Central memory CD8-positive, alpha-beta T cell (primary cell): ENCODE measurements around the gene ZNF600.
"Not testable (repeated sequence)": the region's sequence is repeated elsewhere in the genome, so short reads cannot be mapped to it uniquely, and the experiment has no call there.

Source experiments
- ATAC-seq: fragments of 150-1000 bp; cut with Tn5 transposase; replicated peaks from 2 replicates; pipeline ENCODE4 v1.10.0; 2022; ENCODE audit warnings: mild to moderate bottlenecking, moderate FRiP score, moderate number of reproducible peaks; ENCODE audit not compliant: poor library complexity, severe bottlenecking; ENCODE audit errors: extremely low read depth
- DNase-seq, 2 donors: peaks; one replicate each; pipeline ENCODE4 v3.0.0; 2021; ENCODE audit warnings: low spot score in 2 of 2
- H3K27ac Mint-ChIP-seq: one replicate; pipeline ENCODE4 v1.8.0; 2022; ENCODE audit warnings: low read depth, mild to moderate bottlenecking, moderate library complexity, mixed read lengths
- H3K27me3 Mint-ChIP-seq: one replicate; pipeline ENCODE4 v1.8.0; 2022; ENCODE audit warnings: mixed read lengths
- H3K36me3 Mint-ChIP-seq: one replicate; pipeline ENCODE4 v1.8.0; 2022; ENCODE audit warnings: mild to moderate bottlenecking, moderate library complexity, mixed read lengths; ENCODE audit not compliant: insufficient read depth
- H3K4me1 Mint-ChIP-seq: one replicate; pipeline ENCODE4 v1.8.0; 2022; ENCODE audit warnings: mixed read lengths
- H3K4me3 Mint-ChIP-seq: one replicate; pipeline ENCODE4 v1.8.0; 2022; ENCODE audit warnings: mild to moderate bottlenecking, moderate library complexity, mixed read lengths
- H3K9me3 Mint-ChIP-seq: one replicate; pipeline ENCODE4 v1.8.0; 2022; ENCODE audit warnings: mixed read lengths

The ZNF600 gene

GRCh38 chr19:52785506-52785905, 1.1 kb downstream of the ZNF600 start:
- no peaks in the 10 kb centered on the region for H3K9me3 Mint-ChIP-seq
- ATAC-seq, result no peak
- peak overlapping the region; percentile 84 for H3K27ac Mint-ChIP-seq

GRCh38 chr19:52782864-52783263, 3.7 kb downstream of the ZNF600 start:
- H3K9me3 Mint-ChIP-seq, ATAC-seq, H3K27me3 Mint-ChIP-seq, H3K4me3 Mint-ChIP-seq, DNase-seq, H3K27ac Mint-ChIP-seq: not testable (repeated sequence)
- Mint-ChIP-seq H3K36me3 (peaks cover 30% of the 10 kb centered on the region), H3K4me1 (peaks cover 67% of the 10 kb centered on the region)

More at GRCh38 chr19:52785506-52785905, 1.1 kb downstream of the ZNF600 start:
- peaks cover 43% of the 10 kb centered on the region for H3K4me1 Mint-ChIP-seq
- no peaks in the 10 kb centered on the region for H3K27me3 Mint-ChIP-seq
- peak overlapping the region; percentile 69 for H3K4me3 Mint-ChIP-seq
- H3K36me3 Mint-ChIP-seq, result peaks cover 13% of the 10 kb centered on the region
- no peak for DNase-seq

DNA sequence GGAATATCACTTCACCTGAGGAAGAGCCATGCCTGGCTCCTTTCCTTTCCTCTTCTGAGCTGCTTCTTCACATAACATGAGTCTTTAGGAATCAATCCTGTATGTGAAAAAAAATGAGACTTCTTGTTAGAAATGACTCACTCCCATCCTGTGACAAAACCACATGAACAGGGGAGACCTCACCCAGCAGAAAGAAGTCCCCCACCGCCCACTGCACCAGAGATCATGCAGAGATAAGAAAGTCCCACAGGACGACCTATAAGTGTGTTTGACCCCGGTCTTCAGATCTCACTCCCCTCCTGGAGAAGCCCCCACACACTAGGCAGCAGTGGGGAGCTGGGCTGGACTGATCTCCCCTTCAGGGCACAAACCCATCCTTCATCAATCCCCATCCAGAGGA, 7.8 kb downstream of the ZNF600 start:
- ATAC-seq (peak; percentile 73), DNase-seq (no peak)
- H3K4me1 Mint-ChIP-seq, result peaks cover 41% of the 10 kb centered on the region
- H3K27ac Mint-ChIP-seq, result peak overlapping the region; percentile 86
- peaks cover 36% of the 10 kb centered on the region for H3K36me3 Mint-ChIP-seq
- no peaks in the 10 kb centered on the region for H3K9me3 Mint-ChIP-seq
- peak overlapping the region; percentile 74 for H3K4me3 Mint-ChIP-seq
- no peaks in the 10 kb centered on the region for H3K27me3 Mint-ChIP-seq

GRCh38 chr19:52756447-52756846, 30.1 kb downstream of the ZNF600 start:
- not testable (repeated sequence) for DNase-seq, ATAC-seq, H3K4me1 Mint-ChIP-seq, H3K36me3 Mint-ChIP-seq, H3K27ac Mint-ChIP-seq, H3K4me3 Mint-ChIP-seq, H3K27me3 Mint-ChIP-seq, H3K9me3 Mint-ChIP-seq

GRCh38 chr19:52749780-52750179, 36.8 kb downstream of the ZNF600 start:
- Mint-ChIP-seq H3K27me3 (no peaks in the 10 kb centered on the region), H3K4me1 (peaks cover 5% of the 10 kb centered on the region), H3K36me3 (no peaks in the 10 kb centered on the region), H3K27ac (no peak overlapping the region), H3K4me3 (no peak overlapping the region), H3K9me3 (no peaks in the 10 kb centered on the region)
- DNase-seq, result no peak
- ATAC-seq, result no peak

GRCh38 chr19:52748336-52748950, 38.1 kb downstream of the ZNF600 start:
- H3K36me3 Mint-ChIP-seq, result no peaks in the 10 kb centered on the region
- no peak overlapping the region for H3K27ac Mint-ChIP-seq
- peaks cover 5% of the 10 kb centered on the region for H3K4me1 Mint-ChIP-seq
- DNase-seq (no peak), ATAC-seq (no peak)
- no peak overlapping the region for H3K4me3 Mint-ChIP-seq
- no peaks in the 10 kb centered on the region for H3K27me3 Mint-ChIP-seq
- no peaks in the 10 kb centered on the region for H3K9me3 Mint-ChIP-seq

DNA sequence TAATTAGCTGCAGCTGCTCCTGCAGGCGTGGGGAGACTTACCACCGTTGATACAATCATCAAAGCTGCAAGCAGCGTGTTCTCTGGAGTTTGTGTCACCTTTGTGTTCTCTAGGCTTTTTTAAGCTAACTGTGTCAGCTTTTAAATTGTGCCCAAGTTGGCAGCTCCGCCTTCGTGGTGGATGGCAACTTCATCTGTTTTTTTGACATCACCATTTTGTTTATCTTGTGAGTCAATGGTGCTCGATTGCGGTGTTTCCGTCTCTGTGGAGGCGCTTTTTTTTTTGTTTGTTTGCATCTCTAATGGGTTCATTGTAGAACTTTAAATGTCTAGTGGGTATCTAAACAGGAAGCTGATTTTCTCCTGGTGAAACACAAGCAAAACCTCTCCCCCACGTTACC, 40.7 kb downstream of the ZNF600 start:
- peaks cover 22% of the 10 kb centered on the region for H3K4me1 Mint-ChIP-seq
- H3K9me3 Mint-ChIP-seq, H3K36me3 Mint-ChIP-seq, H3K4me3 Mint-ChIP-seq, DNase-seq, H3K27me3 Mint-ChIP-seq: not testable (repeated sequence)
- peak overlapping the region; percentile 23 for H3K27ac Mint-ChIP-seq
- ATAC-seq, result peak; percentile 40

DNA sequence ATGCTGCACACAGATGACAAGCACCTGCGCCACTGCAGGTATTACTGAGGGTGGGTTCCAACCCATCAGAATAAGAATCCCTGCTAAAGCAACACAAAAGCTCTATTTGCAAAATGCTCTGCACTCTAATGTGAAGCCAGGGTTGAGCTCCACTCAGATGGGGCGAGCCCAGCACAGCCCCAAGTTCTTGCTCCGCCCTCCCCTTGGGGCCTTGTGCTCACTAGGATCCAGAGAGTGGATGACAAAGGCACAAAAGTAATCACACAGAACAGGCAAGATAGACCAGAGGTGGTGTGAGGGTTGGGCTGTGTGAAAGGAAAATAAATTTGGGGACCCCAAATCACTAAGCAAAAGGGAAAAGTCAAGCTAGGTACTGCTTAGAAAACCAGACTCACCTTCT, 43.5 kb downstream of the ZNF600 start:
- H3K4me3 Mint-ChIP-seq, result no peak overlapping the region

GRCh38 chr19:52742516-52742915, 44.1 kb downstream of the ZNF600 start:
- ATAC-seq (no peak), DNase-seq (no peak)
- Mint-ChIP-seq H3K27ac (peak overlapping the region; percentile 15), H3K4me1 (peaks cover 22% of the 10 kb centered on the region), H3K36me3 (no peaks in the 10 kb centered on the region), H3K4me3 (no peak overlapping the region), H3K27me3 (no peaks in the 10 kb centered on the region), H3K9me3 (no peaks in the 10 kb centered on the region)

More for the DNA sequence above, 43.5 kb downstream of the ZNF600 start:
- Mint-ChIP-seq H3K36me3 (no peaks in the 10 kb centered on the region), H3K27ac (no peak overlapping the region), H3K27me3 (no peaks in the 10 kb centered on the region), H3K9me3 (no peaks in the 10 kb centered on the region), H3K4me1 (peaks cover 22% of the 10 kb centered on the region)
- ATAC-seq, result no peak
- DNase-seq, result no peak

DNA sequence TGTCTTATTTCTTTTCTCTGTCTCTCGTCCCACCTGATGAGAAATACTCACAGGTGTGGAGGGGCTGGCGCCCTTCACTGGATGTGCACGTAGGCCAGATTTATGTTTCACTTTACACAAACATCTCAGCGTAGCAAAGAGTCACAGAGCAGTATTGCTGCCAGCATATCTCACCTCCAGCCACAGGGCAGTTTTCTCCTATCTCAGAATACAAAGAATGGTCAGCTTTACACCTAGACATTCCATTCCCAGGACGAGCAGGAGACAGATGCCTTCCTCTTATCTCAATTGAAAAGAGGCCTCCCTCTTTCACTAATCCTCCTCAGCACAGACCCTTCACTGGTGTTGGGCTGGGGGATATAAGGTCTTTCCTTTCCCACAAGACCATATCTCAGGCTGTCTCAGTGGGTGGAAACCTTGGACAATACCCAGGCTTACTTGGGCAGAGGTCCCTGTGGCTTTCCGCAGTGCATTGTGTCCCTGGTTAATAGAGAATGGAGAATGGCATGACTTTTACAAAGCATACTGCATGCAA, 44.6 kb downstream of the ZNF600 start:
- no peaks in the 10 kb centered on the region for H3K9me3 Mint-ChIP-seq
- no peaks in the 10 kb centered on the region for H3K36me3 Mint-ChIP-seq
- DNase-seq (no peak), ATAC-seq (no peak)
- H3K27ac Mint-ChIP-seq, result peak overlapping the region; percentile 15
- no peak overlapping the region for H3K4me3 Mint-ChIP-seq
- H3K4me1 Mint-ChIP-seq, result peaks cover 22% of the 10 kb centered on the region
- H3K27me3 Mint-ChIP-seq, result no peaks in the 10 kb centered on the region

- H3K4me1 Mint-ChIP-seq, result peaks cover 19% of the 10 kb centered on the region
- H3K27ac Mint-ChIP-seq, ATAC-seq, DNase-seq, H3K4me3 Mint-ChIP-seq, H3K9me3 Mint-ChIP-seq, H3K36me3 Mint-ChIP-seq, H3K27me3 Mint-ChIP-seq: not testable (repeated sequence)
These were observed 45.2 kb downstream of the ZNF600 start for GRCh38 chr19:52741371-52741770.

GRCh38 chr19:52739576-52739975, 47.0 kb downstream of the ZNF600 start:
- Mint-ChIP-seq H3K4me3 (no peak overlapping the region), H3K4me1 (peaks cover 17% of the 10 kb centered on the region), H3K36me3 (peaks cover 5% of the 10 kb centered on the region), H3K9me3 (no peaks in the 10 kb centered on the region), H3K27ac (no peak overlapping the region), H3K27me3 (no peaks in the 10 kb centered on the region)
- DNase-seq (no peak), ATAC-seq (no peak)

DNA sequence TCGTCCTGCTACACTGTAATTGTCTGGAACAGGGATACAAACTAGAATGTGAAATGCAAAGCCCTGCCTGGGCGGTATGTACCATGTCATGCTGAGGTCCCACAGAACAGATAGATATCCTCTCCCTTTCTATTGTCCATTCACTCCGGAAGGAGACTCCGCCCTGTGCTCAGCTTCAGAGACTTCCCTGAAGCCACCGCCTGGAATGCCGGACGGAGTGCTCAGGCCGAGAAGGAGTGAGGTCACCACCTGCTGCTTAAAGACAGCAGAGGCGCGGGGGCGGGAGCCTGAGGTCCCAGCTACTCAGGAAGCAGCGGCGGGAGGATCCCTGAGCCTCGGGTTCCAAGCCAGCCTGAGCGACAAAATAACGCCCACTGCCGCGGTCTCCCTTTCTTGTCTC, 50.9 kb downstream of the ZNF600 start:
- Mint-ChIP-seq H3K4me3 (peak overlapping the region; percentile 77), H3K27me3 (no peaks in the 10 kb centered on the region), H3K27ac (no peak overlapping the region)

More for the DNA sequence above, 50.9 kb downstream of the ZNF600 start:
- H3K4me1 Mint-ChIP-seq, result peaks cover 13% of the 10 kb centered on the region
- no peaks in the 10 kb centered on the region for H3K9me3 Mint-ChIP-seq
- no peak for DNase-seq
- peaks cover 6% of the 10 kb centered on the region for H3K36me3 Mint-ChIP-seq
- no peak for ATAC-seq
